Sigmoid colon (tissue), 7 donors: ENCODE measurements around the gene SRRM4. TPM values are rescaled to one million over a fixed set of nuclear protein-coding genes. Genes with fewer than 3 reads are reported as not detected.

Experiments used
- DNase-seq: peaks from one replicate; pipeline ENCODE4 v3.0.0-alpha.2; 2019
- H3K27ac ChIP-seq, 4 donors: fragments of 200-600 bp; sonication (generic); one replicate each; pipeline ENCODE4 v1.5.1; 2016 to 2019; ENCODE audit warnings: mild to moderate bottlenecking in 1 of 4
- H3K27me3 ChIP-seq, 3 donors: fragments of 200-600 bp; sonication (generic); one replicate each; pipeline ENCODE4 v1.5.1; 2019; ENCODE audit warnings: mild to moderate bottlenecking in 1 of 3
- H3K36me3 ChIP-seq, 4 donors: fragments of 200-600 bp; sonication (generic); one replicate each; pipeline ENCODE4 v1.5.1; 2016 to 2019
- H3K4me1 ChIP-seq, 4 donors: fragments of 200-600 bp; sonication (generic); one replicate each; pipeline ENCODE4 v1.5.1; 2017 to 2019
- H3K4me3 ChIP-seq, 4 donors: fragments of 200-600 bp; sonication (generic); one replicate each; pipeline ENCODE4 v1.5.1; 2017 to 2019; ENCODE audit warnings: mild to moderate bottlenecking in 2 of 4, moderate library complexity in 1 of 4
- H3K9me3 ChIP-seq, 4 donors: fragments of 200-600 bp in 3 of 4; sonication (generic) in 3 of 4; one replicate each; pipeline versions ENCODE4 v1.5.1 to v1.6.1; 2013 to 2019
- CTCF ChIP-seq, 4 experiments: fragments of 450-650 bp in 3 of 4; fragments of 200-600 bp in 1 of 4; IDR thresholded peaks; one replicate each; pipeline ENCODE4 v1.5.1; 2016 to 2019; ENCODE audit warnings: antibody characterized with exemption in 4 of 4, mild to moderate bottlenecking in 3 of 4, moderate library complexity in 2 of 4
- EP300 ChIP-seq, 4 donors: sonication (generic); formaldehyde crosslinking; IDR thresholded peaks; one replicate each; pipeline ENCODE4 v1.6.1; 2017; ENCODE audit warnings: antibody characterized with exemption in 4 of 4
- POLR2A ChIP-seq, 2 donors: fragments of 450-650 bp; IDR thresholded peaks; one replicate each; pipeline ENCODE4 v1.6.1; 2016; ENCODE audit warnings: antibody characterized with exemption in 2 of 2, mild to moderate bottlenecking in 2 of 2, moderate library complexity in 2 of 2
- POLR2AphosphoS5 ChIP-seq, 4 donors: sonication (generic); formaldehyde crosslinking; IDR thresholded peaks; one replicate each; pipeline ENCODE4 v1.6.1; 2017; ENCODE audit warnings: antibody characterized with exemption in 4 of 4
- WGBS, 2 donors: extraction: QIAGEN DNeasy Blood & Tissue Kit; methylation state at CpG; one replicate each; pipeline ENCODE4 v1.1.7; 2013; 5-methylcytosine and 5-hydroxymethylcytosine counted together
- intact Hi-C: fragments of 100-400 bp; cut with DNase I; formaldehyde crosslinking; loops from one replicate; pipeline ENCODE4 v1.15.1; 2023
- polyA plus RNA-seq, 3 donors: library from polyadenylated mRNA; stranded (reverse); fragments of 200-250 nt; gene quantifications; one replicate each; pipeline ENCODE4 v1.2.3, GENCODE V29; 2013
- total RNA-seq, 4 donors: library from RNA; depleted of rRNA; stranded (reverse); fragments of >200 nt; gene quantifications; one replicate each; pipeline ENCODE4 v1.1.0, GENCODE V29; 2016
- donor health status: healthy with polysubstance abuse.
- donor health status: Bipolar disorder and iron deficiency.
- donor health status: healthy.

Gene SRRM4
- total and polyA plus RNA-seq, 7 donors: under 0.01 to 0.14 (median 0.07) TPM; not detected in 4

- no peak for TF ChIP-seq CTCF (IDR thresholded peaks at IDR 0.05)
- TF ChIP-seq POLR2A (IDR thresholded peaks at IDR 0.05): no peak
- no peak for TF ChIP-seq EP300 (IDR thresholded peaks at IDR 0.05)
- TF ChIP-seq POLR2AphosphoS5 (IDR thresholded peaks at IDR 0.05): no peak
- Histone ChIP-seq H3K36me3 (no peaks in the 10 kb centered on the region), H3K27ac (no peak overlapping the region), H3K9me3 (peaks cover 0 to 10% (median 5%) of the 10 kb centered on the region in 4 donors), H3K4me1 (no peaks in the 10 kb centered on the region), H3K4me3 (no peak overlapping the region), H3K27me3 (no peaks in the 10 kb centered on the region)
- DNase-seq: no peak
- intact Hi-C loops: no loop called here
- 85 to 95% methylated on average over 1 of the region's 1 CpG for WGBS, 2 donors
Measured at GRCh38 chr12:119151445-119152026, 170.2 kb downstream of the SRRM4 start.

- no peak overlapping the region for H3K27ac ChIP-seq
- 26 to 48% methylated on average over 49 of the region's 49 CpGs for WGBS, 2 donors
- H3K9me3 ChIP-seq: peaks cover 0 to 10% (median 5%) of the 10 kb centered on the region in 4 donors
- no peaks in the 10 kb centered on the region for H3K4me1 ChIP-seq
- DNase-seq: peak; percentile 76
- no peaks in the 10 kb centered on the region for H3K36me3 ChIP-seq
- intact Hi-C loops: no loop called here
- no peaks in the 10 kb centered on the region for H3K27me3 ChIP-seq
- peak overlapping the region in 1 of 4 donors; percentile 3 for H3K4me3 ChIP-seq
- no peak for TF ChIP-seq POLR2A (IDR thresholded peaks at IDR 0.05)
- no peak for TF ChIP-seq EP300 (IDR thresholded peaks at IDR 0.05)
- TF ChIP-seq CTCF (IDR thresholded peaks at IDR 0.05): no peak
- no peak for TF ChIP-seq POLR2AphosphoS5 (IDR thresholded peaks at IDR 0.05)
Measured at GRCh38 chr12:119153477-119154434, 172.4 kb downstream of the SRRM4 start.

- H3K4me3 ChIP-seq: no peak overlapping the region
- H3K4me1 ChIP-seq: no peaks in the 10 kb centered on the region
- no peak for DNase-seq
- TF ChIP-seq POLR2AphosphoS5 (IDR thresholded peaks at IDR 0.05) (no peak), CTCF (IDR thresholded peaks at IDR 0.05) (no peak), POLR2A (IDR thresholded peaks at IDR 0.05) (no peak), EP300 (IDR thresholded peaks at IDR 0.05) (no peak)
- H3K9me3 ChIP-seq: peaks cover 0 to 10% (median 5%) of the 10 kb centered on the region in 4 donors
- H3K27ac ChIP-seq: no peak overlapping the region
- no peaks in the 10 kb centered on the region for H3K36me3 ChIP-seq
- WGBS, 2 donors: 58 to 65% methylated on average over 11 of the region's 11 CpGs
- intact Hi-C loops: no loop called here
- no peaks in the 10 kb centered on the region for H3K27me3 ChIP-seq
Measured at GRCh38 chr12:119154435-119154818, 173.1 kb downstream of the SRRM4 start.

GRCh38 chr12:119156401-119157044 lies 175.2 kb downstream of the SRRM4 start:
- no peaks in the 10 kb centered on the region for H3K36me3 ChIP-seq
- no peak overlapping the region for H3K4me3 ChIP-seq
- intact Hi-C loops: no loop called here
- peaks cover 0 to 4% (median 3%) of the 10 kb centered on the region in 4 donors for H3K9me3 ChIP-seq
- DNase-seq: no peak
- TF ChIP-seq CTCF (IDR thresholded peaks at IDR 0.05): no peak
- no peak for TF ChIP-seq POLR2A (IDR thresholded peaks at IDR 0.05)
- no peak for TF ChIP-seq EP300 (IDR thresholded peaks at IDR 0.05)
- no peak for TF ChIP-seq POLR2AphosphoS5 (IDR thresholded peaks at IDR 0.05)
- no peaks in the 10 kb centered on the region for H3K27me3 ChIP-seq
- H3K4me1 ChIP-seq: no peaks in the 10 kb centered on the region
- no peak overlapping the region for H3K27ac ChIP-seq
- WGBS, 2 donors: 79 to 81% methylated on average over 35 of the region's 35 CpGs
